Activated T-helper 9 cell treated with anti-CD3 and anti-CD28 coated beads, Interleukin-2, amount 50 U/mL, for 16 hours (primary cell): ENCODE measurements around the gene ERCC8.

ENCODE experiments used
- DNase-seq: peaks from one replicate; pipeline ENCODE4 v3.0.0-alpha.2; 2020; ENCODE audit warnings: low read depth

ERCC8 gene

GRCh38 chr5:60835554-60835953 lies 109.3 kb downstream of the ERCC8 start:
- DNase-seq = no peak

- no peak for DNase-seq
Observed at GRCh38 chr5:60833520-60833919, 111.3 kb downstream of the ERCC8 start.

GRCh38 chr5:60830581-60831127 lies 114.2 kb downstream of the ERCC8 start:
- DNase-seq = no peak

- no peak for DNase-seq
Observed at GRCh38 chr5:60829490-60830266, 115.2 kb downstream of the ERCC8 start.

DNA sequence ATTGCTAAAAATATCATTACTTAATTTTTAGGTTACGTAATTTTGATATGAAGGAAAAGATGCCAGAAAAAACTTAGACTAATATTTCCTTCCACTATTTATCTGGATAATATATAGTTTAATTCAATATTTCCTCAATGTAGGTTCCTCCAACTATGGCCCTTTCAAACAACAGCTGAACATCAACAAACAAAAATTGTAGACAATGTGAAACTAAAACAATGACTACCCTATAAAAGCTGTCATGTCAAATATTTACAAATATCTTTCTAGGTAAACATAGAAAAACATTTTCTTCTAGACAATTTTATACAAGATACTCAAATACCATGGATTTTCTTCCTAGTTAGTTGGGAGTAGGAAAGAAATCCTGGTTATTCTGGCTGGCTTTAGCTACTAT lies 117.7 kb downstream of the ERCC8 start:
- no peak for DNase-seq

DNA sequence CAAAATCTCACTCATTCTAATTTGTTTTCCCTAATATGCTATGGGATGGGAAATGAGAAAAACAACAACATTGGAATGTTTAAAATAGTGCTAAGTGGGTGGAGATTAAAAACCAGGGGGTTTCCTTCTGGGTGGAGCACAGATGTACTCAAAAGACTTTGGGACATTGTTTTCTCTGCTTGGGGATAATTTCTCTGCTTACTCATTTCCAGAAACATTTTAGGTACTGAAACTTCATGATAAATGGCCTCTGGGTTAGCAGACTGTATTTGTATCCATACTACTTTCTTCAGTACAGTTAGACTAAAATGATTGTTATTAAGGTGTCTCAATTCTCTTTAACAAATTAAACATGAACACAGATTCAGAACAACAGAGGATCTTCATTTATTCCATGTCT lies 118.2 kb downstream of the ERCC8 start:
- DNase-seq = no peak
